Measurements from ENCODE around the gene CEP85L. TPM values are rescaled to one million over a fixed set of nuclear protein-coding genes. Genes with fewer than 3 reads are reported as not detected.

The CEP85L gene
- total RNA-seq, 1 experiment from 2014 or later: 2.8 TPM

- DNase-seq (ENCODE audit: low read depth): no peak
- in situ Hi-C loops (cut with HindIII; ENCODE audit: low pct_unique_long_range_greater_than_20kb, low sequenced_read_pairs): no loop called here
These were observed 91.7 kb downstream of the CEP85L start for GRCh38 chr6:118559659-118560058.

- in situ Hi-C loops (cut with HindIII; ENCODE audit: low pct_unique_long_range_greater_than_20kb, low sequenced_read_pairs): no loop called here
- DNase-seq (ENCODE audit: low read depth): no peak
These were observed 92.8 kb downstream of the CEP85L start for GRCh38 chr6:118558464-118559217.

GRCh38 chr6:118554698-118555097, 96.7 kb downstream of the CEP85L start:
- in situ Hi-C loops (cut with HindIII; ENCODE audit: low pct_unique_long_range_greater_than_20kb, low sequenced_read_pairs): no loop called here
- no peak for DNase-seq (ENCODE audit: low read depth)

- DNase-seq (ENCODE audit: low read depth): no peak
These were observed 98.3 kb downstream of the CEP85L start for GRCh38 chr6:118553132-118553531.

GRCh38 chr6:118551063-118552053, 100.0 kb downstream of the CEP85L start:
- in situ Hi-C loops (cut with HindIII; ENCODE audit: low pct_unique_long_range_greater_than_20kb, low sequenced_read_pairs): no loop called here
- DNase-seq (ENCODE audit: low read depth): peak; percentile 18

More at GRCh38 chr6:118553132-118553531, 98.3 kb downstream of the CEP85L start:
- in situ Hi-C loops (cut with HindIII; ENCODE audit: low pct_unique_long_range_greater_than_20kb, low sequenced_read_pairs): no loop called here

GRCh38 chr6:118548613-118549012, 102.8 kb downstream of the CEP85L start:
- in situ Hi-C loops (cut with HindIII; ENCODE audit: low pct_unique_long_range_greater_than_20kb, low sequenced_read_pairs): no loop called here
- no peak for DNase-seq (ENCODE audit: low read depth)

- in situ Hi-C loops (cut with HindIII; ENCODE audit: low pct_unique_long_range_greater_than_20kb, low sequenced_read_pairs): no loop called here
- no peak for DNase-seq (ENCODE audit: low read depth)
These were observed 103.3 kb downstream of the CEP85L start, which contains the start of gene PLN for GRCh38 chr6:118548136-118548535. TSS of gene PLN (plus strand) at chr6:118548296. CDS start at chr6:118558922, 10,626 bp downstream.

GRCh38 chr6:118546880-118547218, 104.5 kb downstream of the CEP85L start:
- in situ Hi-C loops (cut with HindIII; ENCODE audit: low pct_unique_long_range_greater_than_20kb, low sequenced_read_pairs): no loop called here

GRCh38 chr6:118546164-118546879, 105.1 kb downstream of the CEP85L start:
- DNase-seq (ENCODE audit: low read depth): no peak
- in situ Hi-C loops (cut with HindIII; ENCODE audit: low pct_unique_long_range_greater_than_20kb, low sequenced_read_pairs): no loop called here

More at GRCh38 chr6:118546880-118547218, 104.5 kb downstream of the CEP85L start:
- DNase-seq (ENCODE audit: low read depth): no peak

- in situ Hi-C loops (cut with HindIII; ENCODE audit: low pct_unique_long_range_greater_than_20kb, low sequenced_read_pairs): no loop called here
- DNase-seq (ENCODE audit: low read depth): no peak
These were observed 107.3 kb downstream of the CEP85L start for GRCh38 chr6:118544105-118544504.

- no peak for DNase-seq (ENCODE audit: low read depth)
- in situ Hi-C loops (cut with HindIII; ENCODE audit: low pct_unique_long_range_greater_than_20kb, low sequenced_read_pairs): no loop called here
These were observed 109.0 kb downstream of the CEP85L start for GRCh38 chr6:118542184-118542952.

- in situ Hi-C loops (cut with HindIII; ENCODE audit: low pct_unique_long_range_greater_than_20kb, low sequenced_read_pairs): no loop called here
- DNase-seq (ENCODE audit: low read depth): no peak
These were observed 113.8 kb downstream of the CEP85L start for GRCh38 chr6:118537574-118537973.

GRCh38 chr6:118536478-118536877, 114.9 kb downstream of the CEP85L start:
- in situ Hi-C loops (cut with HindIII; ENCODE audit: low pct_unique_long_range_greater_than_20kb, low sequenced_read_pairs): no loop called here

GRCh38 chr6:118535176-118535844, 116.1 kb downstream of the CEP85L start:
- in situ Hi-C loops (cut with HindIII; ENCODE audit: low pct_unique_long_range_greater_than_20kb, low sequenced_read_pairs): no loop called here

More at GRCh38 chr6:118536478-118536877, 114.9 kb downstream of the CEP85L start:
- DNase-seq (ENCODE audit: low read depth): no peak

GRCh38 chr6:118530942-118531341, 120.4 kb downstream of the CEP85L start:
- no peak for DNase-seq (ENCODE audit: low read depth)
- in situ Hi-C loops (cut with HindIII; ENCODE audit: low pct_unique_long_range_greater_than_20kb, low sequenced_read_pairs): no loop called here

More at GRCh38 chr6:118535176-118535844, 116.1 kb downstream of the CEP85L start:
- DNase-seq (ENCODE audit: low read depth): no peak

GRCh38 chr6:118529756-118530155, 121.6 kb downstream of the CEP85L start:
- no peak for DNase-seq (ENCODE audit: low read depth)
- in situ Hi-C loops (cut with HindIII; ENCODE audit: low pct_unique_long_range_greater_than_20kb, low sequenced_read_pairs): no loop called here

GRCh38 chr6:118528129-118528528, 123.3 kb downstream of the CEP85L start:
- in situ Hi-C loops (cut with HindIII; ENCODE audit: low pct_unique_long_range_greater_than_20kb, low sequenced_read_pairs): no loop called here
- DNase-seq (ENCODE audit: low read depth): no peak

All from Caki2 (cell line).